NCI-H524 treated with DMSO at 0.1 percent for 48 hours (cell line): ENCODE data around the gene HTR6.
A peak's percentile ranks its signal among the peaks of the same experiment; 100 is the strongest.

Source experiments
- DNase-seq: peaks from one replicate; lab custom pipeline; 2025; lab: John Stamatoyannopoulos, UW

The HTR6 gene

DNA sequence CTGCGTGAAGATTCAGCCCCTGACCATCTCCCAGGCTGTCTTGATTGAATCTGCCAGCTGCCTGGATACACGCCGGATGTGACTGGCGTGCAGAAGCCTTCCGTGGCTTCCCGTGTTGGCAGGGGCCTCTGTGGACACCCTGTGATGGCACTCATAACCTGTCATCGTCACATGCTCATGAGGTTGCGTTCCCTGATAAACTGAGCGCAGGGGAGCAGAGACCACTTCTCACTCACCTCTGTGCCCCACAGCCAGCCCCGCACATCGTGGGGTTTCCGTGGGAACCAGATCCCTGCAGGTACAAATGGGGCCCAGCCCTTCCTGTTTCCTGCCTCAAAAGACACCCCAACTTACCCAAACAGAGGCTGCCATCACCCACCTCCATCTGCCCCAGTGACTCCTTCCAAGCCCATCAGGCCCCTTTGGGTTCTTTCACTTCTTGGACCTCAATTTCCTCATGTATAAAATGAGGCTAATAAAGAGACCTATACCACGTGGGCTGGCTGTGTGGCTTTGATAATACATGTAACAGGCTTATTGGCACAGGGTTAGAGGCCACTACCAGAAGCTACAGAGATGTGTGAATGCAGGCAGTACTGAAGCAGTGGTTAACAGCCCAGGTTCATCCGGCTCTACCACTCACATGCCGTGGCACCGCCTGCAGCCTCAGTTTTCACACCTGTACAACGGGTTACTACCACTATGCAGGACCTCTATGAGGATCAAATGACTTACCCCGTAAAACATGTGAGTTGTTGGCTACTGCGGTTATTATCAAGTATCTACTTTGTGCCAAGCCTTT is 23.6 kb downstream of the HTR6 start:
- no peak for DNase-seq

DNA sequence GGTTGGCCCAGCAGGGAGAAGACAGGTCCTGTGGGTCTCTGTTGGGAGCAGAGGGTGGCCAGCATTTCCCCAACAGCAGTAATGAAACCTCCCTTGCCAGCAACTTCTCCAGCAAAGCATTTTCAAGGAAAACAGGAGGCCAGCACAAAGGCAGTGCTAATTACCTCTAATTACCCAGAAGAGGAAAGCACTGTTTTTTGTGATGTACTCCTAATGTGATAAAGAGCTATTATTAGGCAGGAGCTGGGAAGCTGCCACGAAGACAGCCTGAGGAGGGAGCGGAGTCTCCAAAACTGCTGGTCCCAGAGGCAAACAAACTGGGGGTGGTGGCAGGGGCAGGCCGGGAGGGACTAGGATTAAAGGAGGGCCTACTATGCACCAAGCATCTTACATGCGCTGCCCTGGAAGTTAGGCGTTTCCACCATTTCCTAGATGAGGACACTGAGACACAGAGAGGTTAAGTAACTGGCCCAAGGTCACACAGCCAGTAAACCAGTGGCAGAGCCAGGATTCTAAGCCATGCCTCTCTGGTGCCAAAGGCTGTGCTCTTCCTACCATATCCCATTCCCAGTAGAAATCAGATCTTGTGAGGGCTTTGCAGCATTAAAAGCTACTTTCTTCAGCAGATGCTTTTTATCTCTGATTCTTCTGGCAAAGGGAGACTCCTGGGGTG is 24.5 kb downstream of the HTR6 start:
- DNase-seq: no peak

DNA sequence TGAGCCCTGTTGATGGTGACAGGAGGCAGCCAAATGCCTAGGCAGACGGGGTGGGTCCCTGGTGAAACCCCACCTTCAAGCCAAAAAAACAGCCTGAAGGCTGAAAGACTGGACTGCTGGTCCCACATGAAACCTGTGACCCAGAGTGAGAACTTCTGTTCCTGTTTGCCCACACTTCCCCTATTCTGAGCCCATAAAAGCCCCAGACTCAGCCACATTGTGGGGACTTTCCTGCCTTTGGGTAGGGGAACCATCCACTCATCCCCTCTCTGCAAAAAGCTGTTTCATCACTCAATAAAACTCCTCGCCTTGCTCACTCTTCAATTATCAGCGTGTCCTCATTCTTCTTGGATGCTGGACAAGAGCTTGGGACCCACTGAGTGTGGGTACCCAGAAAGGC is 25.2 kb downstream of the HTR6 start:
- no peak for DNase-seq

DNA sequence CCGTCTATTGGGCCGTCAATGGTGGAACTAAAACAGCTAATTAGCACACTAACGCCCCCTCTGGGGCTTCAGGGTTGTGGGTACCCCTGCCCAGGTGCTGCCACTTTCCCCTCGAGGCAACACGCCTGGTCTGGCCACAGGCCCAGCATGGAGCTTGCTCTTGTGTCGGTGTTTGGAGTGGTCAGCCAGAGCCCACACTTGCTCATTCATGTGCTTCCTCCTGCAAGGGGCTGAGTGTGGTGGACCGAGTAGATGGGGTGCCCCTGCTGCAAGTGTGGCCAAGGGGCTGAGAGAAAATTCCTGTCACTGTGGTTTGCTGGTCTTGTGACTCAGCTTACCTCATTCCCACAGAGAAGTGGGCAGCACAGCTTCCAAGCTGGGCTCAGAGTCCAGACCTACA is 25.7 kb downstream of the HTR6 start:
- no peak for DNase-seq

DNA sequence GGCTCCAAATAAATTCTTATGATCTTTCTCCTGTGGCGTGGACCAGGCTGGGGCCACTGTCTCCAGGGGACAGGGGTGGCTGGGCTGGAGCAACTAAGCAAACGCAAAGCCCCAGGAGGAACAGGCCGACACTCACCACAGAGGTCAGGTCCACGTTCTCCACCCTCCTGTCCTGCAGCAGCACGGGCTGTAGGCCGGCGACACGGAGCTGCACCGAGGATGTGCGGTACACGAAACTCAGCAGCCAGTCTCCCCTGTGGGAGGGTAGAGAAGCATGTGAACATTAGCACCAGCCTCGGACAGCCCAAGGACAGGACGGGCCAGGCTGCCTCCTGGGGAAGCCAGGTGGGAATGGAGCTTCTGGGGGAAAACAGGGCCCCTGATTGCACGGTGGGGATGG is 29.6 kb downstream of the HTR6 start:
- DNase-seq: no peak

DNA sequence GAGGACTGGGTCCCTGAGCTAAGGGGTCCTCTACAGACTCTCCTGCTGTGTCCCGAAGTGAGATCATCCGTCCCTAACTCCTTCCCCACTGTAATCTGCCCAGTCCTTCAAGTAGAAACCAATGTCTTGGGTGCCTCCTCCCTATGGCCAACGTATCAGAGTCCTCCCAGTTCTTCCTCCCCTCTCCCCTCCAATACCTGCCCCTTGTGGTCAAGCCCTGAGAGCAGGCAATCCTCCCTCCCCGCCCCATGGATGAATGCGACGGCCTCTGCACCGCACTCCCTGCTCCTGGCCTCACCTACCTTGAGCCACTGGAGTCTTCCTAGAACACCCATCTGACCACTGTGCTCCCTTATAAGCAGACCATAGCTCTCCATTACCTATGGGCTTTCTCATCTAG is 31.1 kb downstream of the HTR6 start:
- no peak for DNase-seq

DNA sequence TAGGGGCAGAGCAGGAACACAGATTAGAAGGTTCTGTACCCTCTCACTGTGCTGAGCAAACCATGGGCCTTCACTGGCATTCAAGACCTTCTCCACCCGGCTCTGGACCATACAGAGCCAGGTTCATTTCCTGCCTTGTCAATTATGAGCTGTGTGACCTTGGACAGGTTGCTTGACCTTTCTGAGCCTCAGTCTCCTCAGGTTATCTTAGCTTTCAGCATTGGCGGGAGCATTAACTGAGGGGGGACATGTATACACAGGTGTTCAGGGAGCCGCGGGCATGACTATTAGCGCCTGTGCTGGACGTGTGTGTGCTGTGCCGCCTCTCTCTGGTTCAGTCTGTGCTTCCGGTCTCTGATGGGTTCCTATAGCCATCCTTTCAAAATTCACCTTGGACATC is 32.1 kb downstream of the HTR6 start:
- no peak for DNase-seq

DNA sequence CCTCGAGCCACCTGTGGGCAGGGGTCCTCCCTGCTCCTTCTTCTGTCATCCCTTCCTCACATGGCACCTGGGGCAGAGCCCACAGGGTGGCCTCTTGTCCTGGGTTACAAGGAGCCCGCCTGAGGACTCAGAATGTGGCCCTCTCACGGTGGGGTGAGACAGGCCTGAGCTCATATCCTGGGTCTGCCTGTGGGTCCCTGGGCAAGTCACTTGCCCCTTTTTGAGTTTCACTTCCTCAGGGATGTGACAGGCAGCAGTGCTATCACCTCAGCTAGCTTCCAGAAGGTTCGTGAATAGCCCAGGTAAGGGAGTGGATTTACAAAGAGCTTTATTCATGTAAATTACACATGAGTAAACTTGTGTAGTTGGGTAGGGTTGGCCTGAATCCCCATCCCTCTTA is 33.5 kb downstream of the HTR6 start:
- DNase-seq: no peak

DNA sequence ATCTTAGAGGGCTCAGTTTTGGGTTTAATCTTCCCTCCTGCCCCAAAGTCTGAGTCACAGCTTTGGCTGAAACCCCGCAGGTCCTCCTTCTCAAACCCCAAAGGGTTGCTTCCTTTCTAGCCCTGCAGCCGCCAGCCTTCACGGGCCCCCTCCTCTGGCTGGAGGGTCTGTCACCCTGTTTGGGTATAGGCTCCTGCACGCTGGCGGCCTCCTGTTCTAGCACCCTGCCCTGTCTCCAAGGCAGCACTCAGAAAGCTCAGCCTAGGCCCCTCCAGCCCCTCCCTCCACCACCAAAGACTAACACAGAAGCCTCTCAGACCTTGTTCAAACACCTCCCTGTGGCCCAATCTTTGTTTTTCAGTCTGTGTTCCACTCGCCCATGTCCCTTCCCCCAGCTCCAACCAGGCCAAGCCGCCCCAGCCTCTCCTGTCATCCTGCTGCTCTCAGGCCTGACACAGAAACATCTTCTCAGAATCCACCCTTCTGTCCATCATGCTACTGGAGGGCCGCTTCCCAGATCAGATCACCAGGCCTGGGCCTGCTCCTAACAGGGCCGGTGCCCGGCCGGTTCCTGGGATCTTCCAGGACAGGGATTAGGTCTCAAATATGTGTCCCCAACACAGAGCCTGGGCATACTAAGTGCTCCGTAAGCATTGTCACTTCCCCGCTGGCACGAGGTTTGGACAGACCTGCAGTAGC is 35.6 kb downstream of the HTR6 start:
- DNase-seq: no peak

DNA sequence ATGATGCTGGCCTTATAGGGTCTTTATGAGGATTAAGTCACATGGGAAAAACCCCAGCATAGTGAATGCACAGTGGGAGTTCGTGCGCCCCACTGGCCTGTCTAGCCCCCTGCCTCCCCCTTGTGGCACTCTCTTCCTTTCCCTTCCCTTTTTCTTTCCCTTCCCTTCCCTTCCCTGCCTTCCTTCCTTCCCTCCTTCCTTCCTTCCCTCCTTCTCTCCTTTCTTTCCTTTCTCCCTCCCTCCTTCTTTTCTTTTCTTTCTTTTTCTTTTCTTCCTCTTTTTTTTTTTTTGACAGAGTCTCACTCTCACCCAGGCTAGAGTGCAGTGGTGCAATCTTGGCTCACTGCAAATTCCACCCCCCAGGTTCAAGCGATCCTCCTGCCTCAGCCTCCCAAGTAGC is 38.6 kb downstream of the HTR6 start:
- no peak for DNase-seq

DNA sequence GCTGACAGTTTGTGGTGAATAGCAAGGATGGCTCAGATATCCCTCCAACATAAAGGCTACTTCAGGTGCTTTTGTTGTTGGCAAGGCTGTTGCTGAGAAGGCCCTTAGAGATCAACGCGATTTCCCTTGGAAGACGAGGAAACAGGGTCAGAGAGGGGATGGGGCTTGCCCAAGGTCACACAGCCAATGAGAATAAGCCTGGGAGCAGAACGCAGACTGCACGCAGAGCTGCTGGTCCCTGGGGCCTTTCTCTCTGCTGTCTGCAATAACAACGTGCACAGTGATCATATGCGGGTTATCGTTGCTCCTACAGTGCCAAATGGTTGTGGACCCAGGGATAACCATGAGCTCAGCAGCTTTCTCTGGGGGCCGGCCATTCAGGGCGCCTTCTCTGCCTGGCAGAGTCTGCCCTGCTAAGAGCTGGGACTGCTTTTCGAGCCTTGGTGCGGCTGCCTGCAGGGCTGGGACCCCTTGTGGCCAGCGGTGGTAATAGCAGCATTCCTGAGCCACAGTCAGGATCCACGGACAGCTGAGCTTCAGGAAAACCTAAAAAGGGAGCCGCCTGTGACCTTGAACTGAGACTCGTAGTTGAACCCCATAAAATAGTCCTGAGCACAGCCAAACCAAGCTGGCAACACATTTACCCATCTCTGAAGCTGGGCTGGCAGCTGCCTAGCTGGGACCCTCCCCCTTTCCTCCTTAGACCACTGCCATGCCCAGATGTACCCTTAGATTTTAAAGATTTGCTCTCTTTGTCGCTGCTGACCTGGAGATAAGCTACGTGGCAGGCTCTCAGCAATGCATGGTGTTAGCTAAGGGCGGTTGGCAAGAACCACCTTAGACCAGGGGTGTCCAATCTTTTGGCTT is 39.8 kb downstream of the HTR6 start:
- DNase-seq: no peak

DNA sequence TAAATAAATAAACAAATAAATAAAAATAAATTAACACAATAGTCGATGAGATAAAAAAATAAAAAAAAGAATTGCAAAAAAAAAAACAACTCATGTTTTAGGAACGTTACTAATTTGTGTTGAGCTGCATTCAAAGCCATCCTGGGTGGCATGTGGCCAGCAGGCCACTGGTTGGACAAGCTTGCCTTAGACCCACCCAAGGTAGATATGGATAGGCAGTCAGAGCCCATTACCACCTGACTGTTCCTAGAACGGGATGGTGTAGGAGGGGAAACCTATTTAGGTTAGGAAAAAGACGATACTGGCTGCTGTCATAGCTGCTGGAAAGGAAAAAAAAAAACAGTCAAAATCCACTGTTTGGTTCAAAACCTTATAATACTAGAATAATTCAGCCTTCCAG is 40.8 kb downstream of the HTR6 start:
- no peak for DNase-seq

DNA sequence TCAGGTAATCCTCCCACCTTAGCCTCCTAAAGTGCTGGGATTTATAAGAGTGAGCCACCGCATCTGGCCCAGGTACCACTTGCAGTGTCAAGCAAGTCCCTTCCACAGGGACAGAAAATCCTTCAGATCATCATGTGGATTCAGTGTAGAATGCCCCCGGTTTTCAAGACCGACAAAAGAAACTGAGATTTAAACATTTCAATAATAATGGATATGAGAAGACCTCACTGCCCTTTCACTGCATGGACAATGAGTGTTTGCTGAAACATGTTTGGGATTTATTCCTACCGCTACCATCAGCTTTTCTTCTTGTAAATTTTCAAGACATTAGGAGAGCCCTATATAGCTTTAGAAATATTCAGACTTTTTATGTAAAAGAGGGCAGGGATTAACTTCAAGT is 41.5 kb downstream of the HTR6 start:
- no peak for DNase-seq

DNA sequence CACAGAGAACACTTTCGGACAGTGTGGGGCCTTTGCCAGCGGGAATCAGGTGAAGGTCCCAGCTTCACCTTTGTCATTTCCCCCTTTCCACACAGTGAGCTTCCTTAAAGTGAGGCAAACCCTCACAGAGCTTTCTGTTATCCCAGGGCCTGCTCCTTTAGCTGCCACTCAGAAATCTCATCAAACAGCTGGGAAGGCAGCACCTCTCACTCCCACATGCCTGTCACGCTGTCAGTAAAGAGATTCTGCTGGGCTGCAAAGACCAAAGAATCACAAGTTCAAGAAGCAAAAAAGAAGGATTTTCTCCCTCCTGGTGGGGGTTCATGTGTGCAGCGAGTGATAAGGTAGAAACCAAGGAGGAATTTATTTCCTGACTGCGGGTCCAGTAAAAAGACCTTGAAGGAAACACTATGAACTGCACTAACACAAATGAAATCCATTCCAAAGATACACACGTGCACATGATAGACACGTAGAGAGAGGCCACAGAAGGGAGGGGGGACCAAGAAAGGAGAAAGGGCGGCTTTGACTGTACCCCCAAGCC is 44.0 kb downstream of the HTR6 start:
- no peak for DNase-seq

DNA sequence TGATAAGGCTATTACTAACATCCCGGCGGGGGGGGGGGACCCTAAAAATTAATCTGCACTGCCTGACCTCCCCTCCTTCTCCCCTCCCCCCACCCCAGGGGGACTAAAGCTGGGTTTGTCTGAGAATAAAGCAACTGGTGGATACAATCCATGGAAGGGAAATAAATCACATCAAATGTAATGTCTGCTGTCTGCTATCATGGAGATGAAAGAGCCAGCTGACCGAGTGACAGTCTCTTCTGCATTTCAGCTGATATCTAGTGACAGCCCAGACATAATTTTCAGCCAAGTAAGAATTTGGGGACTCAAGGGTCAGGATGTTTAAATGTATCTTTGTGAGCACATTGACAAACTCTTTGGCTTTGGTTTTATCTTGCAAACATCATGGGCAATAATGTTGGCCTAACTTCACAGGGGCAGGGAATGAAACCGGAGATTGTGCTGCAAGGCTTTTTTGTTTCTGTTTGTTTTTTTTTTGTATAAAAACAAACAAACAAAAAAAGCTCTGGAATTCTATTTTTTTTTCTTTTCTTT is 44.7 kb downstream of the HTR6 start:
- no peak for DNase-seq

DNA sequence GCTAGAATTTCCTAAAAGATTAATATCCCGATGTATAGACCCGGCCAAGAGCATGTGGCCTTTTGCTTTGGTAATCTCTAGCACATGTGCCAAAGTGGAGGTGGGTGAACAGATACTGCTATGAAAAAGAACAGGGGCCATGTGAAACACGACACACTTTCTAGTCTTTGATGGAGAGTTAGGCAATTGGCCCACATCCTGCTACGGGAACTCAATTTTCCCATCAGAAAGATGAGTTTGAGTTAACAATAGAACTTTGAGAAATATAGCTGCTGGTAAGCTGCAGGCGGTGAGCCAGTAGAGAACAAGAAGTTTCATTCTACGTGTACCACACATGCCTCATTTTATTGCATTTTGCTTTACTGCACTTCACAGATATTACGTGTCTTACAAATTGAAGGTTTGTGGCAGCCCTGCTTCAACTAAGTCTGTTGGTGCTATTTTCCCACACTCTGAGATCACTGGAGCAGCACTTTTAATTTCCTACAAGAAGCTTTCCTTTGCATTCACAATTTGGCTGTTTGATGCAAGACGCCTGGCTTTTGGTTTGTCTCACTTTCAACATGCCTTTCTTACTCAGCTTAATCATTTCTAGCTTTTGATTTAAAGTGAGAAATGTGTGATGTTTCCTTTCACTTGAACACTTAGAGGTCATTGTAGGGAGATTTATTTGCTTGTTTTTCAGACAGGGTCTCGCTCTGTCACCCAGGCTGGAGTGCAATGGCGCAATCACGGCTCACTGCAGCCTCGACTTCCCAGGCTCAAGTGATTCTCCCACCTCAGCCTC is 46.3 kb downstream of the HTR6 start:
- DNase-seq: no peak

DNA sequence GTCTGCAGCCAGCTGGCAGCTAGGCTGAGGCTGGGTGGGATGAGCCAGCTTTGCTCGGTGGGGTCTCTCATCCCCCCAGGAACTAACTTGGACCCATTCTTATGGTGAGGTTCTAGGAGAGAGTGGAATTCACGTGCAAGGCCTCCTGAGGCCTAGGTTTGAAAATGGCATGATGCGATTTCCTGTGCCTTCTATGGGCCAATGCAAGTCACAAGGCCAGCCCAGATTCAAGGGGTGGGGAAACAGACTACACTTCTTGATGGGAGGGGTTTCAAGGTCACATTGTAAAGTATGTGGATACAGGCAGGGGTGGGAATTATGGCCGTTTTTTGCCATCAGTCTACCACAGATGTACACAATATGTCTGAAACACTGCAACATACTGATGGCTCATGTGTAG is 48.3 kb downstream of the HTR6 start:
- no peak for DNase-seq

DNA sequence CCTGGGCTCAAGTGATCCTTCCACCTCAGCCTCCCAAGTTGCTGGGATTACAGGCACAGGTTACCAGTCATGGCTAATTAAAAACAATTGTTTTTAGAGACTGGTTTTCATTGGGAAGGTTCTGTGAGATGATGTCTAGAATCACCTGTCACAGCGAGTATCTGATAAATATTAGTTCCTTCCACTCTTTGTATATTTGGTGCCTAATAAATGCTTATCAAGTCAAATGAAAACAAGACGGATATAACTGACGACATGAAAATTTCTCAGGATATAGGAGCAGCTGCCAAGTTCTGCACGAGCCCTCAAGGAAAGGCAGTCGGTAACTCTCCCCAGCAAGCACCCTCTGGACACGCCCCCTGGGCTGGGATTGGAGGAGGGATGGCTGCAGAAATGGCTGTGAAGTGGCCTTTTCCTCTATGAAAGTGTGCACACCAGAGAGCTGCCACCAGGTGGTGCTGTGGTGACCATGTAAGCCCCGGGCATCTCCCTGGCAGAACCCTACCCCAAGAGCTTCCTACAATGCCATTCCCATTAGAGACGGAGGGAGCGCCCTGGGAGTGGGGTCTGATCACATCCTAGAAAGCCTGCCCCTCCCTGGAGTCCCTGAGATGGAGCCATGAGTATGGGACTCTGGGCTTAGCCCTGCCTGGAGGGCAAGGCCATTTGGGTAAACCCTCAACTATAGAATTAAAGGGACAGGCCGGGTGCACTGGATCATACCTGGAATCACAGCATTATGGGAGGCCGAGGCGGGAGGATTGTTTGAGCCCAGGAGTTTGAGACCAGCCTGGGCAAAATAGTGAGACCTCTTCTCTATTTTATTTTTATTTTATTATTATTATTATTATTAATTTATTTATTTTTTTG is 50.9 kb downstream of the HTR6 start:
- peak; percentile 80 for DNase-seq

DNA sequence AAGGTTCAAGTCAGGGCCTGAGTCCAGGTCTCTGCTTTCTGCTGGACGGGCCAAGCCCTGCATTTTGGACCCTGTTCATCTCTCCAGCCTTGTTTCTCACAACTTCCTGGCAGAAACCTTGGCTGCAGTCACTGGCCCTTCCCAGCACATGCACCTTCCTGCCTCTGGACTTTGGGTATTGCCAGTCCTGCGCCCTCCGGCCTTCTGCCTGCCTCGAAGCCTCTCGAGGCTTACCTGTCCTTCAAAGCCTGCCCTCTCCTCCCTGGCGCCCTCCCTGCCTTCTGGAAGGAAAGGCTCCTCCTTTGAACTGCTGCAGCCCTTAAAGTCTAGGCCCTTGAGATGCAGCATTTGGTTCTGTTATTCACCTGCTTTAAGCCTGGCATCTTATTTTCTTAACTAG is 52.8 kb downstream of the HTR6 start:
- no peak for DNase-seq

DNA sequence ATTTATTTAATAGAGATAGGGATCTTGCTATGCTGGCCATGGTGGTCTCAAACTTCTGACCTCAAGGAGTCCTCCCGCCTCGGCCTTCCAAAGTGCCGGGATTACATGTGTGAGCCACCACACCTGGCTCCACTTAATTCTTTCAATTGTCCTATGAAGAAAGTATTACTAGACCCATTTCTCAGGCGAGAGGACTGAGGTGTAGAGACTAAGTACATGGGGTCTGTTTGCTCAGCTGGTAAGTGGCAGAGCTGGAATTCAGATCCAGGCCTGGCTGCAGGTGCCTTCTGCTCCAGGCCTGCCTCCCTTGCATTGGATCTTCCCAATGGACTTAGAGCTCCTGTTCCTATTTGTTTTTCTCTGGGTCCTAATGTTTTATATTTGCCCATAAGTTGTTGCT is 55.5 kb downstream of the HTR6 start:
- DNase-seq: no peak
